Brain pericyte (primary cell): ENCODE data around the gene SPEF2.

Source experiments
- DNase-seq: peaks from one replicate; pipeline ENCODE4 v3.0.0-alpha.2; 2012; ENCODE audit warnings: low read depth, low spot score

Gene SPEF2

GRCh38 chr5:35617435-35618303, at the start of gene SPEF2:
Gene SPEF2, plus strand, starts transcription at chr5:35617863. Its CDS starts 135 bp downstream, at chr5:35617998.
- peak; percentile 70 for DNase-seq

GRCh38 chr5:35575578-35575977, 42.1 kb upstream of the SPEF2 start:
- DNase-seq: no peak

GRCh38 chr5:35587419-35587818, 30.2 kb upstream of the SPEF2 start:
- DNase-seq: no peak

- no peak for DNase-seq
Measured at GRCh38 chr5:35593338-35593737, 24.3 kb upstream of the SPEF2 start.

GRCh38 chr5:35598707-35599370, 18.8 kb upstream of the SPEF2 start:
- no peak for DNase-seq

DNA sequence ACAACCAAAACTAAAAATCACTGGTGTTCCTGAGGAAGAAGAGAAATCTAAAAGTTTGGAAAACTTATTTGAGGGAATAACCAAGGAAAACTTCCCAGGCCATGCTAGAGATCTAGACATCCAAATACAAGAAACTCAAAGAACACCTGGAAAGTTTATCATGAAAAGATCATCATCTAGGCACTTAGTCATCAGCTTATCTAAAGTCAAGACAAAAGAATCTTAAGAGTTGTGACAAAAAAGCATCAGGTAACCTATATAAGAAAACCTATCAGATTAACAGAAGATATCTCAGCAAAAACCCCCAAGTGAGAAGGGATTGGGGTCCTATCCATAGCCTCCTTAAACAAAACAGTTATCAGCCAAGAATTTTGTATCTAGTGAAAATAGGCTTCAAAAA, 17.1 kb upstream of the SPEF2 start:
- DNase-seq: no peak

DNA sequence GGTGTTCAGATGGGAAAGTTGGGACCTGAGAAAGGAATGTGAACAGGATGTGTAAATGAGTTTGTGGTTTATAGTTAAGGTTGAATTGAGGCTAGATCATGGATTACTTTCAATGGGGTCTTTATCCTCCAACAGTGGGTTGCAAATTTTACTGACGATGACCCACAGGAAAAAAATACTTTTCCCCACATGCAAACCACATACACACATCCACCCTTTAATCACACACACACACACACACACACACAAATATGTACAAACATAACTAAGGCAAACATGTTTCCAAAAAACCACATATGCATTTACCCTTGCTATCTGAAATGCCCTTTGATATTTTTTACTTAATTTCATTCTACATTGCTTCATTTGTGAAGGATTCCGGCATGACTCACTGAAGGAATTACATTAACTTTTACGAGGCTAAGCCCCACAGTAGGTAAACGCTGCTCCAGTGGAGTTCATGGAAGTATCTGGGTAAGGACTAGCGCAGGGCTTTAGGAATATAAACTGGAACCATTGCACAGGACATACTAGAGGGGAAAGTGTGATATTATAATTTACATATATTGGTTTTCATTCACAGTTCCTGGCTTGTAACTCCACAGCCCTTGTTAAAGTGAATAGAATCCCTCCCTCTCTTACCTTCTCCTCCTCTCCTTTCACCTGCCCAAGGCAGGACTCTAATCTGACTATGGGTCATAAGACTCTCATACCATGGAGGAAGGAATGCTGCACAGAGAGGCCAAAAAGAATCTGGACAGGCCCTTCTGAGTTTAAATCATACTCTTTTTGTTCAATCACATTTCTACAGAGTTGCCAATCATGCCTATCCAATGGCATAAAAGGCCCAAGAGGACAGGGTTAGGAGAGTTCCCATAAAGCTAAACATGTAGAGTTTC, 8.5 kb upstream of the SPEF2 start:
- DNase-seq: no peak

DNA sequence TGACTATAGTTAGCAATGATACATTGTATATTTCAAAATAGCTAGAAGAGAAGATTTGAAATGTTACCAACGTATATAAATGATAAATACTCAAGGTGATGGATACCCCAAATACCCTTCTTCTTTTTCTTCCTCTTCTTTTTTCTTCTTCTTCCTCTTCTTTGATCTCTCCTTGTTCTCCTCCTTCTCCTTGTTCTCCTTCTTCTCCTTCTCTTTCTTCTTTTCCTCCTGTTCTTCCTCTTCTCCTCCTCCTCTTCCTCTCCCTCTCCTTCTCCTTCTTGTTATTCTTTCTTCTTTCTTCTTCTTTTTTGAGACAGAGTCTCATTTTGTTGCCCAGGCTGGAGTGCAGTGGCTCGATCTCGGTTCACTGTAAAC, 616 bp upstream of the SPEF2 start:
- DNase-seq: no peak

- DNase-seq: no peak
Measured at GRCh38 chr5:35618304-35618636, 607 bp downstream of the SPEF2 start.

- no peak for DNase-seq
Measured at GRCh38 chr5:35618781-35619180, 1.1 kb downstream of the SPEF2 start.

DNA sequence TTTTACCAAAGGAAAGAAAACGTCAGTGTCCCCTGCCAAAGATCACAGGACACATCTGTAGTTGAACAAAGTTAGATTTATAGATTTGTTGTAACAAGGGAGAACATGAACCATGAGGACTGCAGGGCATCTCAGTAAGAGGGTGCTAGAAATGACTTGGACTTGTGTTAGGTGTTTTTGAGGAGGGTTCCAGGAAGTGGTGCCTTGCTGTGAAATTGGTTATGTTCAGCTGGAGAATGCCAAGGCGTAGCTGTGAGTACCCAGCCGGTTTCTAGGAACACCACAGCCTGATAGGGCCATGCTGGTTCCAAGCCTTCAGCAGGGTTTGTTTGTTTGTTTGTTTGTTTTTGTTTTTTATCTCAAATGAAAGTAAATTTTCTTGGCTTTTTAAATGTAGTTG, 5.3 kb downstream of the SPEF2 start:
- DNase-seq: no peak

DNA sequence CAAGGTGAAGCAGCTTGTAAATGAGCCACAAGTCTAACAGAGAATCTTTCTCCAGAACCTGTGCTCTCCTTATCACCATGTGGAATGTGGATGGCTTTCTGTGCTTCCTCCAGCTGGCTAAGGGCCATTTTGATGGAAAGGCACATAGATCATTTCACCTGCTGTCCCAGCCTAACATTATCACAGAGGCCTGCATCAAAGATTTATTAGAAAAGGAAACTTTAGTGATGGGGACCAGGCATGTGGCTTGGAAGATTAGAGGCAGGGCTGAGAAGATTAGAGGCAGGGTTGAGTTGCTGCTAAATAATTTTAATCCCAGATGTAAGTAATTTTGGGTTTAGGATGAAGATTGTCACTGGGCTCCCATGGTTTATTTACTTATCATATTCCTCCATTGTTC, 6.3 kb downstream of the SPEF2 start:
- no peak for DNase-seq

DNA sequence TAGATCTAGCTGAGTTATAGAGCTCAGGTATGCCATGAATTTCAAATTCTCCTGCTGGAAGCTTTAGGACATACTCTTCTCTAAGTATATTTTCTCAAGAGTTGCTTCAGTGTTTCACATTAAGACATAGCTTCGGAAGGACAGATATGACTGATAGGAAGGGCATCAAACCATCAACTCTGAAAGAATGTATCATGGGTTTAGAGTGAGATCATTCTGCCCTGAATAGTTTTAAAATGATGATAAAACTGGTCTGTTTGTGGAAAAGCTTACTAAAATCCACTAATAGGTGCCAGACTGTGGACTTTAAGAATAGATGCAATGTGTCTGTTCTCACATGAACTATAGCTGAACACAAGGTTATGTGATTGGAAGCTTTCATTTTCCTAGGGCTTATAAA, 8.4 kb downstream of the SPEF2 start:
- no peak for DNase-seq

- DNase-seq: no peak
Measured at GRCh38 chr5:35626553-35626952, 8.9 kb downstream of the SPEF2 start.

- no peak for DNase-seq
Measured at GRCh38 chr5:35634326-35634725, 16.7 kb downstream of the SPEF2 start.

- no peak for DNase-seq
Measured at GRCh38 chr5:35640623-35641022, 23.0 kb downstream of the SPEF2 start.

GRCh38 chr5:35644543-35644942, 26.9 kb downstream of the SPEF2 start:
- no peak for DNase-seq

DNA sequence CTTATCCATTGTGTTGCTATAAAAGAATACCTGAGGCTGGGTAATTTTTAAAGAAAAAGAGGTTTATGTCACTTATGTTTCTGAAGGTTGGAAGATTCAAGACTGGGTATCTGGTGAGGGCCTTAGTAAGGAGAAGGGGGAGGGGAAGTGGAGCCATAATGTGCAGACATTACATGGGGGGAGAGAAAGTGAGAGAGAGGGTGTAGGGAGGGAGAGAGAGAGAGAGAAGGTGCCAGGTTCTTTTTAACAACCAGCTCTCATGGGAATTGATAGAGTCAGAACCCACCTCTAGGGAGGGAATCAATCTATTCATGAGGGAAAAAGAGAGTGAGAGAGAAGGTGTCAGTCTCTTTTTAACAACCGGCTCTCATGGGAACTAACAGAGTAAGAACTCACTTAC, 29.5 kb downstream of the SPEF2 start:
- no peak for DNase-seq

- no peak for DNase-seq
Measured at GRCh38 chr5:35647712-35648111, 30.0 kb downstream of the SPEF2 start.

GRCh38 chr5:35651002-35651756, 33.5 kb downstream of the SPEF2 start:
- DNase-seq: no peak

GRCh38 chr5:35656721-35657120, 39.1 kb downstream of the SPEF2 start:
- DNase-seq: no peak

DNA sequence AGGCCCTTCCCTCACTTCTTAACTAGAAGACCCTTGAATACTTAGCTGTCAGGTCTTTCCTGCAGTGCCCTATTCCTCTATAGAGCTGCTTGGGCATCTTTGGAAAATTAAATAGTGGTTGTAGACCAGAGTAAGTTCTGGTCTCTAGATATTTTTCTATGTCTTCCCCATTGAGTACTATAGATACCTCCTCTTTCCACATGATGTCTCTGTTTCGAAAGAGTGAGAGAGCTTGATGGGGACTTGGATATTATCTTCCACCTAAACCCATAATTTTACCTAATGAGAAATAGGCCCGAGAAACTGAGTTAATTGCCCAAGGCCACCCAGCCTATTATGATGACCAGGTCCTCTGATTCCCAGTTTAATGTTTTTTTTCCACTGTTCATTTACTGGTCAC, 40.2 kb downstream of the SPEF2 start:
- no peak for DNase-seq
